Adrenal gland (tissue), 12 donors: ENCODE data around the gene CIDEC. TPM values are rescaled to one million over a fixed set of nuclear protein-coding genes. Genes with fewer than 3 reads are reported as not detected.
A peak's percentile ranks its signal among the peaks of the same experiment; 100 is the strongest.

Source experiments
- DNase-seq, 7 donors: peaks; one replicate each; pipeline ENCODE4 v3.0.0-alpha.2; 2019 to 2020
- H3K27ac ChIP-seq, 5 donors: fragments of 200-600 bp; sonication (generic) in 4 of 5; 1 replicate in 3 of 5; 2 replicates in 2 of 5; pipeline versions ENCODE4 v1.5.1 to v1.8.0; 2016 to 2020; ENCODE audit warnings: mild to moderate bottlenecking in 1 of 5
- H3K27me3 ChIP-seq: fragments of 200-600 bp; 2 replicates; pipeline ENCODE4 v1.8.0; 2021
- H3K36me3 ChIP-seq, 2 donors: fragments of 200-600 bp; replicated peaks in 1 of 2; 1 replicate in 1 of 2; 2 replicates in 1 of 2; pipeline versions ENCODE4 v1.5.1 to v1.8.0; 2018 to 2022
- H3K4me1 ChIP-seq, 2 donors: fragments of 200-600 bp; replicated peaks in 1 of 2; 1 replicate in 1 of 2; 2 replicates in 1 of 2; pipeline versions ENCODE4 v1.5.1 to v1.8.0; 2018 to 2021
- H3K4me3 ChIP-seq, 4 donors: fragments of 200-600 bp; sonication (generic) in 3 of 4; one replicate each; pipeline ENCODE4 v1.5.1; 2016 to 2018
- H3K9me3 ChIP-seq, 3 donors: fragments of 200-600 bp; sonication (generic) in 1 of 3; replicated peaks in 1 of 3; 1 replicate in 2 of 3; 2 replicates in 1 of 3; pipeline versions ENCODE4 v1.5.1 to v1.8.0; 2016 to 2021
- POLR2A ChIP-seq, 2 donors: fragments of 450-650 bp; IDR thresholded peaks; one replicate each; pipeline ENCODE4 v1.6.1; 2017; ENCODE audit warnings: antibody characterized with exemption in 2 of 2, mild to moderate bottlenecking in 2 of 2, moderate library complexity in 1 of 2
- WGBS, 4 donors: extraction: QIAGEN DNeasy Blood & Tissue Kit in 2 of 4; methylation state at CpG; one replicate each; pipeline versions ENCODE4 v1.1.5 to v1.1.7; 2013 to 2017; 5-methylcytosine and 5-hydroxymethylcytosine counted together
- intact Hi-C, 2 donors: fragments of 100-400 bp; cut with DNase I; formaldehyde crosslinking; loops; one replicate each; pipeline versions ENCODE4 v1.14.1 to v1.15.0; 2022 to 2023
- polyA plus RNA-seq, 3 donors: library from polyadenylated mRNA; stranded (reverse); fragments of 200-250 nt in 2 of 3; fragments of 350-450 nt in 1 of 3; fragmentation: Illumina TruSeq in 1 of 3; extraction: RNeasy Lipid Tissue Mini Kit (QIAGEN cat#74804) in 1 of 3; gene quantifications; one replicate each; pipeline ENCODE4 v1.2.3, GENCODE V29; 2013 to 2014
- total RNA-seq, 9 donors: library from RNA; depleted of rRNA in 4 of 9; stranded (reverse); fragments of >200 nt in 4 of 9; fragments of 120-200 nt in 1 of 9; fragmentation: NEBNext Ultra II Directional in 1 of 9; extraction: Animal tissue kit (Norgen Biotek cat#: 25700) in 1 of 9; gene quantifications; one replicate each; pipeline versions ENCODE4 v1.1.0 to v1.2.4, GENCODE V29; 2013 to 2023
- TF ChIP-seq, protein P1 (sequence below), 6 experiments: fragments of 450-650 bp in 4 of 6; fragments of 200-600 bp in 2 of 6; sonication (generic) in 1 of 6; IDR thresholded peaks; 1 replicate in 5 of 6; 2 replicates in 1 of 6; pipeline versions ENCODE4 v1.5.1 to v1.8.0; 2016 to 2021; ENCODE audit warnings: antibody characterized with exemption in 6 of 6, mild to moderate bottlenecking in 2 of 6, moderate library complexity in 1 of 6
- donor health status: healthy with polysubstance abuse.
- donor health status: Bipolar disorder and iron deficiency.
- donor health status: DM: yes; HTN: yes; CAD: no.
- donor health status: DM: no; HTN: no; CAD: no.
- donor health status: DM: no; HTN: no; CAD: no.
- donor health status: DM: yes; HTN: yes; CAD: no.

The CIDEC gene
- total and polyA plus RNA-seq, 12 donors: 0.22 to 108 (median 1.4) TPM; not detected in 1

DNA sequence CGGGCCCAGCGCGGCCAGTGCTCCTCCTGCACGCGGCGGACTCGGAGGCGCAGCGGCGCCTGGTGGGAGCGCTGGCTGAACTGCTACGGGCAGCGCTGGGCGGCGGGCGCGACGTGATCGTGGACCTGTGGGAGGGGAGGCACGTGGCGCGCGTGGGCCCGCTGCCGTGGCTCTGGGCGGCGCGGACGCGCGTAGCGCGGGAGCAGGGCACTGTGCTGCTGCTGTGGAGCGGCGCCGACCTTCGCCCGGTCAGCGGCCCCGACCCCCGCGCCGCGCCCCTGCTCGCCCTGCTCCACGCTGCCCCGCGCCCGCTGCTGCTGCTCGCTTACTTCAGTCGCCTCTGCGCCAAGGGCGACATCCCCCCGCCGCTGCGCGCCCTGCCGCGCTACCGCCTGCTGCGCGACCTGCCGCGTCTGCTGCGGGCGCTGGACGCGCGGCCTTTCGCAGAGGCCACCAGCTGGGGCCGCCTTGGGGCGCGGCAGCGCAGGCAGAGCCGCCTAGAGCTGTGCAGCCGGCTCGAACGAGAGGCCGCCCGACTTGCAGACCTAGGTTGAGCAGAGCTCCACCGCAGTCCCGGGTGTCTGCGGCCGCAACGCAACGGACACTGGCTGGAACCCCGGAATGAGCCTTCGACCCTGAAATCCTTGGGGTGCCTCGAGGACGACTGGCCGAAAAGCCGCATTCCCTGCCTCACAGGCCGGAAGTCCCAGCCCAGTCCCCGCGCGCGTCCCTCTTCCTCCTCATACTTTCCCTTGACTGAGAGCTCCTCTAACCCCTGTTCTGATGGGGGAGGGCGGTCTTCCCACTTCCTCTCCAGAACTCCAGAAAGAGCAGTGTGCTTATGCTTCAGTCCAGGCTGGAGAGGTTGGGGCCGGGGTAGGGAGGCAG, 35.4 kb upstream of the CIDEC start:
- WGBS, 4 donors: 0 to 1% (median 1%) methylated on average over 8 to 99 of the region's 99 CpGs
- TF ChIP-seq, protein P1, sequence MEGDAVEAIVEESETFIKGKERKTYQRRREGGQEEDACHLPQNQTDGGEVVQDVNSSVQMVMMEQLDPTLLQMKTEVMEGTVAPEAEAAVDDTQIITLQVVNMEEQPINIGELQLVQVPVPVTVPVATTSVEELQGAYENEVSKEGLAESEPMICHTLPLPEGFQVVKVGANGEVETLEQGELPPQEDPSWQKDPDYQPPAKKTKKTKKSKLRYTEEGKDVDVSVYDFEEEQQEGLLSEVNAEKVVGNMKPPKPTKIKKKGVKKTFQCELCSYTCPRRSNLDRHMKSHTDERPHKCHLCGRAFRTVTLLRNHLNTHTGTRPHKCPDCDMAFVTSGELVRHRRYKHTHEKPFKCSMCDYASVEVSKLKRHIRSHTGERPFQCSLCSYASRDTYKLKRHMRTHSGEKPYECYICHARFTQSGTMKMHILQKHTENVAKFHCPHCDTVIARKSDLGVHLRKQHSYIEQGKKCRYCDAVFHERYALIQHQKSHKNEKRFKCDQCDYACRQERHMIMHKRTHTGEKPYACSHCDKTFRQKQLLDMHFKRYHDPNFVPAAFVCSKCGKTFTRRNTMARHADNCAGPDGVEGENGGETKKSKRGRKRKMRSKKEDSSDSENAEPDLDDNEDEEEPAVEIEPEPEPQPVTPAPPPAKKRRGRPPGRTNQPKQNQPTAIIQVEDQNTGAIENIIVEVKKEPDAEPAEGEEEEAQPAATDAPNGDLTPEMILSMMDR (IDR thresholded peaks at IDR 0.05): peak in 4 of 6 experiments; percentile 19 to 58 (median 42)
- peak; percentile 47 to 60 for TF ChIP-seq POLR2A (IDR thresholded peaks at IDR 0.05)
- H3K4me3 ChIP-seq: peak overlapping the region in 2 of 4 donors; percentile 20 to 69
- H3K36me3 ChIP-seq: no peaks in the 10 kb centered on the region
- intact Hi-C loops: no loop called here
- no peaks in the 10 kb centered on the region for H3K9me3 ChIP-seq
- DNase-seq: peak; percentile 72 to 87 (median 75)
- H3K4me1 ChIP-seq: peaks cover 31 to 62% of the 10 kb centered on the region in 2 donors
- H3K27ac ChIP-seq: peak overlapping the region; percentile 64 to 95 (median 84)
- H3K27me3 ChIP-seq: no peaks in the 10 kb centered on the region

DNA sequence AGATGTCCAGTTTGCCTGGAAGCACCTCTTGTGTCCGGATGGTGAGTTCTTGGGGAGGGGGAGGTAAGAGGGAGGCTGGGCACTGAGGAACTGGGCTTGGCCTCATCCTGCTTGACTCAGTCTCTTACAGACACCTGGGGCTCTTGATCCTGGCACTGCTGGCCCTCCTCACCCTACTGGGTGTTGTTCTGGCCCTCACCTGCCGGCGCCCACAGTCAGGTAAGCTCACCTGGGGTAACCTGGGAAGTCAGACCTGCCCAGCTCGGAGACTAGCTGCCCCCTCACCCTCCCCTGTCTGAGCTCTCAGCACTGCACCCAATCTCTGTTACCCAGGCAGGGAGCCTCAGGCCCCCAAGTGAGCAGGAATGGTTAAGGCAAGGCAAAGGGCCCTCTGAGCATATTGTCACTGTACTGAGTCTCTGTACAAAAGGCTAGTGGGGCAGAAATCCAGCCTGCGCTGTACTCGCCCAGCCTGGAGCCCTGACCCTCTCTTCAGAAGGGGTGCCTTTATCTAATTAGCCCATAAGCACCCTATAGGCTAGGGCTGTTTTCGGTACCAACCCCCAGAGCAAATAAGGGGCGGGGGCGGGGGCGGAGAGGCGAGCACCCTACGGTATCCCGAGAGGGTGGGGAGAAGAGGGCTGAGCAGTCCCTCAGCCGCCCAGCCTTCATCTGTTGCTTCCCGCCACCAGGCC, 34.7 kb upstream of the CIDEC start:
- Histone ChIP-seq H3K9me3 (no peaks in the 10 kb centered on the region), H3K4me3 (peak overlapping the region in 2 of 4 donors; percentile 20 to 69), H3K36me3 (no peaks in the 10 kb centered on the region), H3K27ac (peak overlapping the region; percentile 64 to 95 (median 84)), H3K4me1 (peaks cover 31 to 62% of the 10 kb centered on the region in 2 donors), H3K27me3 (no peaks in the 10 kb centered on the region)
- DNase-seq: no peak
- WGBS, 4 donors: 19 to 35% (median 28%) methylated on average over 6 to 15 of the region's 15 CpGs
- TF ChIP-seq, protein P1 (IDR thresholded peaks at IDR 0.05): no peak
- no peak for TF ChIP-seq POLR2A (IDR thresholded peaks at IDR 0.05)
- intact Hi-C loops: no loop called here

DNA sequence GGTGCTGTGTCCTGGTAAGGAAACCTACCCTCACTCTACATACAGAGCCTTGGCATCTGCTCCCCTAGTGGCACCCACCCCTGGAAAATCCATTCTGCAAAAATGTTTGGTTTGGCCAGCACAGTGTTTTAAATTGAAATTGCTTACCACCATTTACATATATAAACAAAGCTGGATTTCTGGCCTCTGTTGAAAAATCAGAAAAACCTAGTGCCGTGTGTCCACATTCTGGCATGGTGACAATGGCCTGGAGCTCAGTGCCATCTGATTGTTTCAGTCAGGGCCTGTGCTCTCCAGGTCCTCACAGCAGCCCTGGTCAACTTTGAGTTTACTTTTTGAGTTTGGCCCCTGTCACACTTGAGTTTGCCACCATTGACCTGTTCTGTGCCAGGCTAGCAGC, 34.0 kb upstream of the CIDEC start:
- Histone ChIP-seq H3K4me1 (peaks cover 31 to 62% of the 10 kb centered on the region in 2 donors), H3K27ac (peak overlapping the region in 3 of 5 donors; percentile 79 to 95 (median 93)), H3K4me3 (no peak overlapping the region), H3K9me3 (no peaks in the 10 kb centered on the region), H3K27me3 (no peaks in the 10 kb centered on the region), H3K36me3 (no peaks in the 10 kb centered on the region)
- intact Hi-C loops: no loop called here
- TF ChIP-seq, protein P1 (IDR thresholded peaks at IDR 0.05): no peak
- no peak for TF ChIP-seq POLR2A (IDR thresholded peaks at IDR 0.05)
- WGBS, 4 donors: 35 to 55% (median 47%) methylated on average over 1 of the region's 1 CpG
- peak in 3 of 7 donors; percentile 41 to 72 (median 56) for DNase-seq

DNA sequence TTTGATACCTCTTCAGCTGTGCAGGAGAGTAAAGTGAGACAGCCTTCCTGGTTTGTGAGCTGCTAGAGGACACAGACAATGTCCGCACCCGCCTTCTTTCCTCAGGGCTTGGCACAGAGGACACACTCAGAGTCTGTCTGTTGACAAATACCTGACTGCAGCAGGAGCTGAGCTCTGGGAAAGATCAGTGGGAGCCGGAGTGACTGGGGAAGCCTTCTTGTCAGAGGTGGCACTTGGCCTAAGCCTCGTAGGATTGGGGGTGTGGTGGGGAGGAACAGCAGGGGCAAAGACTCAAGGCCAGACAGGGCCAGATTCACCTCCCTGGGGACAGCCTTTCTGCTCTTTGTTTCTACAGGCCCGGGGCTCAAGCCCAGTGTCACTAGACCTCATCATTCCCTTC, 33.5 kb upstream of the CIDEC start:
- DNase-seq: peak in 1 of 7 donors; percentile 34
- Histone ChIP-seq H3K4me1 (peaks cover 31 to 59% of the 10 kb centered on the region in 2 donors), H3K27me3 (no peaks in the 10 kb centered on the region), H3K27ac (peak overlapping the region in 3 of 5 donors; percentile 79 to 95 (median 93)), H3K4me3 (no peak overlapping the region), H3K36me3 (no peaks in the 10 kb centered on the region), H3K9me3 (no peaks in the 10 kb centered on the region)
- intact Hi-C loops: no loop called here
- 55 to 71% (median 57%) methylated on average over 5 of the region's 5 CpGs for WGBS, 4 donors
- TF ChIP-seq, protein P1 (IDR thresholded peaks at IDR 0.05): no peak
- no peak for TF ChIP-seq POLR2A (IDR thresholded peaks at IDR 0.05)
